Left ventricle myocardium inferior (tissue), 1 donor: ENCODE results near the gene PIEZO1. TPM values are rescaled to one million over a fixed set of nuclear protein-coding genes. Genes with fewer than 3 reads are reported as not detected.

ENCODE experiments used
- DNase-seq: peaks from one replicate; pipeline ENCODE4 v3.0.0-alpha.2; 2020
- H3K27ac ChIP-seq: fragments of 200-600 bp; replicated peaks from 2 replicates; pipeline ENCODE4 v1.8.0; 2021
- H3K27me3 ChIP-seq: fragments of 200-600 bp; 2 replicates; pipeline ENCODE4 v1.8.0; 2021; ENCODE audit warnings: low read depth
- H3K36me3 ChIP-seq: fragments of 200-600 bp; 2 replicates; pipeline ENCODE4 v1.8.0; 2021
- H3K4me1 ChIP-seq: fragments of 200-600 bp; 2 replicates; pipeline ENCODE4 v1.8.0; 2021
- H3K4me3 ChIP-seq: fragments of 200-600 bp; 2 replicates; pipeline ENCODE4 v1.8.0; 2021; ENCODE audit warnings: mild to moderate bottlenecking, moderate library complexity
- H3K9me3 ChIP-seq: fragments of 200-600 bp; replicated peaks from 2 replicates; pipeline ENCODE4 v1.8.0; 2021
- intact Hi-C: fragments of 100-400 bp; cut with micrococcal nuclease; formaldehyde crosslinking; loops from one replicate; pipeline ENCODE4 v1.11.0; 2022
- total RNA-seq: library from RNA; stranded (reverse); fragmentation: NEBNext Ultra II Directional; extraction: Animal tissue kit (Norgen Biotek cat#: 25700); gene quantifications from one replicate; pipeline ENCODE4 v1.2.1, GENCODE V29; 2021
- TF ChIP-seq, protein P1 (sequence below): fragments of 200-600 bp; IDR thresholded peaks from 2 replicates; pipeline ENCODE4 v1.8.0; 2021; ENCODE audit warnings: antibody characterized with exemption, mild to moderate bottlenecking, borderline replicate concordance
- donor health status: DM: no; HTN: yes; CAD: no; lungs with severe emphysema.

PIEZO1 gene
- total RNA-seq, 1 donor from 2014 or later = 17.1 TPM

DNA sequence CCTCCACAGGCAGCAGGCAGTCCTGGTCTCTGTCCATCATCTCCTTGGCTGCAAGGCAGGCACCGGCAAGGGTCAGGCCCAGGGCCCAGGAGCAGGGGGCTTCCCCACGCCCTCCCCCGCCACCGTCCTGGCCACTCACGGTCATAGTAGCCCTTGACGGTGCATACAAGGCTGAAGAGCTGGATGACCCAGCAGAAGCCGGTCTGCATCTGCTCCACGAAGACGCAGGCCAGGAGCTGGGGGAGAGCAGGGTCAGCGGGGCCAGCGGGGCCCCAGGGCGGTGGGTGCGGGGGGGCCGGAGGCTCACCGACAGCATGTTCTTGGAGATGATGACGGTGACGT, 58.6 kb downstream of the PIEZO1 start:
- Histone ChIP-seq H3K27me3 (no peaks in the 10 kb centered on the region), H3K4me1 (peaks cover 5% of the 10 kb centered on the region), H3K27ac (no peak overlapping the region), H3K4me3 (no peak overlapping the region), H3K9me3 (no peaks in the 10 kb centered on the region), H3K36me3 (peaks cover 63% of the 10 kb centered on the region)
- DNase-seq = no peak
- TF ChIP-seq, protein P1, sequence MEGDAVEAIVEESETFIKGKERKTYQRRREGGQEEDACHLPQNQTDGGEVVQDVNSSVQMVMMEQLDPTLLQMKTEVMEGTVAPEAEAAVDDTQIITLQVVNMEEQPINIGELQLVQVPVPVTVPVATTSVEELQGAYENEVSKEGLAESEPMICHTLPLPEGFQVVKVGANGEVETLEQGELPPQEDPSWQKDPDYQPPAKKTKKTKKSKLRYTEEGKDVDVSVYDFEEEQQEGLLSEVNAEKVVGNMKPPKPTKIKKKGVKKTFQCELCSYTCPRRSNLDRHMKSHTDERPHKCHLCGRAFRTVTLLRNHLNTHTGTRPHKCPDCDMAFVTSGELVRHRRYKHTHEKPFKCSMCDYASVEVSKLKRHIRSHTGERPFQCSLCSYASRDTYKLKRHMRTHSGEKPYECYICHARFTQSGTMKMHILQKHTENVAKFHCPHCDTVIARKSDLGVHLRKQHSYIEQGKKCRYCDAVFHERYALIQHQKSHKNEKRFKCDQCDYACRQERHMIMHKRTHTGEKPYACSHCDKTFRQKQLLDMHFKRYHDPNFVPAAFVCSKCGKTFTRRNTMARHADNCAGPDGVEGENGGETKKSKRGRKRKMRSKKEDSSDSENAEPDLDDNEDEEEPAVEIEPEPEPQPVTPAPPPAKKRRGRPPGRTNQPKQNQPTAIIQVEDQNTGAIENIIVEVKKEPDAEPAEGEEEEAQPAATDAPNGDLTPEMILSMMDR = no peak
- intact Hi-C loops = no loop called here

- intact Hi-C loops = no loop called here
- H3K4me1 ChIP-seq = peaks cover 5% of the 10 kb centered on the region
- no peaks in the 10 kb centered on the region for H3K9me3 ChIP-seq
These were observed 59.2 kb downstream of the PIEZO1 start for GRCh38 chr16:88725609-88726407.

DNA sequence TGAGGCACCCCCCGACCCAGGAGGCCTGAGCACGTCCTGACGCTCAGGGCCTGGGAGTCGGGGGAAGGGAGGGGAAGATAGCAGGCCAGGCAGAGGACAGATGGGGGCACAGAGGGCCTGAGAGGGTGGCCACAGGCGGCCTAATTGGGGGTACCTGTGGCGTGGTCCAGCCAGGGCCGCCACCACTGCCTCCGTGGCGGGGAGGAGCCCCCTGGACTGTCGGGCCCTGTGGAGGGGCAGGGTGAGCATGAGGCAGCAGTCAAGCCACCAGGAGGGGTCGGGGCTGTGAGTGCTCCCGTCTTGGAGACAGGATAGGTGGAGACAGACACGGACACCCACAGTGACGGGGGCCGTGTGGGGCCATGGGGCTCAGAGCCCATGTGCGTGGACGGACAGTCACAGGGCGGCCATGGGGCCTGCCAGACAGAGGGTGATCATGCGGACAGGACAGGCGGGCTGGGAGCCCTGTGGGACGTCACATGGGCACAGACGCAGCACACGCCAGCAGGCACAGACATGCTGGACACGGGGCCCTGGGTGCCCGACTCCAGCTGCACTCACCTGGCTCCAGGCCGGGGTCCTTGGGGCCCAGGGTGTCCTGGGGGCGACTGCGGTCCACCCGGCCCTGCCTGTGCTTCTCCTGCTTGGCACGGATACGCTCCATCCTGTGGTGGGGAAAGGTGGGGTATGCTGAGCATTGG, 60.0 kb downstream of the PIEZO1 start:
- Histone ChIP-seq H3K36me3 (peaks cover 71% of the 10 kb centered on the region), H3K27me3 (no peaks in the 10 kb centered on the region), H3K9me3 (no peaks in the 10 kb centered on the region), H3K4me1 (peaks cover 5% of the 10 kb centered on the region), H3K27ac (no peak overlapping the region), H3K4me3 (no peak overlapping the region)
- DNase-seq = no peak
- TF ChIP-seq, protein P1 = no peak
- intact Hi-C loops = no loop called here

More at GRCh38 chr16:88725609-88726407, 59.2 kb downstream of the PIEZO1 start:
- Histone ChIP-seq H3K4me3 (no peak overlapping the region), H3K27me3 (no peaks in the 10 kb centered on the region), H3K27ac (no peak overlapping the region), H3K36me3 (peaks cover 65% of the 10 kb centered on the region)
- no peak for DNase-seq
- TF ChIP-seq, protein P1 = no peak

GRCh38 chr16:88723911-88724310, 61.1 kb downstream of the PIEZO1 start:
- no peak for DNase-seq

GRCh38 chr16:88723507-88723887, 61.5 kb downstream of the PIEZO1 start:
- Histone ChIP-seq H3K9me3 (no peaks in the 10 kb centered on the region), H3K4me3 (no peak overlapping the region), H3K27ac (no peak overlapping the region), H3K36me3 (peaks cover 86% of the 10 kb centered on the region), H3K27me3 (no peaks in the 10 kb centered on the region), H3K4me1 (peaks cover 15% of the 10 kb centered on the region)
- no peak for DNase-seq
- intact Hi-C loops = no loop called here
- TF ChIP-seq, protein P1 = no peak

More at GRCh38 chr16:88723911-88724310, 61.1 kb downstream of the PIEZO1 start:
- TF ChIP-seq, protein P1 = no peak
- peaks cover 82% of the 10 kb centered on the region for H3K36me3 ChIP-seq
- peaks cover 12% of the 10 kb centered on the region for H3K4me1 ChIP-seq
- H3K27me3 ChIP-seq = no peaks in the 10 kb centered on the region
- intact Hi-C loops = no loop called here
- no peak overlapping the region for H3K27ac ChIP-seq
- no peaks in the 10 kb centered on the region for H3K9me3 ChIP-seq
- H3K4me3 ChIP-seq = no peak overlapping the region
